SK-N-SH treated with all-trans-retinoic acid at 6 μM for 48 hours (cell line): ENCODE results near the gene MAGEA6.
"Not testable (repeated sequence)": the region's sequence is repeated elsewhere in the genome, so short reads cannot be mapped to it uniquely, and the experiment has no call there.

Source experiments
- CSDC2 ChIP-seq: fragments of 250-450 bp; sonication (Bioruptor Pico); IDR thresholded peaks from 2 replicates; pipeline ENCODE4 v1.5.0; 2020; ENCODE audit warnings: mild to moderate bottlenecking, moderate library complexity
- OSR1 ChIP-seq: fragments of 250-450 bp; sonication (Bioruptor Pico); IDR thresholded peaks from 2 replicates; pipeline ENCODE4 v1.8.0; 2022; ENCODE audit warnings: moderate library complexity, mild to moderate bottlenecking, inconsistent platforms
- ZFP3 ChIP-seq: fragments of 250-450 bp; sonication (Bioruptor Pico); IDR thresholded peaks from 2 replicates; pipeline ENCODE4 v1.5.0; 2020; ENCODE audit warnings: mild to moderate bottlenecking, moderate library complexity

GRCh38 chrX:152759544-152759943, 9.9 kb downstream of the MAGEA6 start:
- not testable (repeated sequence) for TF ChIP-seq ZFP3, OSR1, CSDC2 (CRISPR knock-in tag)
